ENCODE measurements around the gene DDX52. TPM values are rescaled to one million over a fixed set of nuclear protein-coding genes. Genes with fewer than 3 reads are reported as not detected.
A peak's percentile ranks its signal among the peaks of the same experiment; 100 is the strongest.
"Not testable (repeated sequence)": the region's sequence is repeated elsewhere in the genome, so short reads cannot be mapped to it uniquely, and the experiment has no call there.

DDX52 gene
- total RNA-seq, 1 donor from 2014 or later: 48.7 TPM

DNA sequence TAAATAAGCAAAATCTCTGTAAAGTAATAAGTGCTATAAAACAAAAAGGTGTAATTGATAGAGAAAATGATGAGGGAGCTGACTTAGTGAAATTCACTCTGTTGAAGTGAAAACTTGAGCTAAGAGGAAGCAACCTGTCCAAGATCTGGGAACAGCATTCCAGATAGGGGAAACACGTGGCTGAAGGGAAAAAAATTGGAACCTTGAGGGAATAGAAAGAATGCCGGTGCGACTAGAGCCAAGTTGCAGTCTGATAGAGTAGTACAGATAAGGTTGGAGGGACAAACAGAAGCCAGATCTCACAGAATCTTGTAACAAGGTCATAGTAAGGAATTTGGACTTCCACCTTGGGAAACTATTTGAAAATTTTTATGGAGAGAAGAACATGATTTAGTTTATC is 623 bp upstream of the DDX52 start:
- no peak overlapping the region for H3K27ac Mint-ChIP-seq
- intact Hi-C loops (cut with micrococcal nuclease): loop anchor here (1.0 to 5.0 kb wide), 4 partner anchors 36 to 172 kb away; no protein-coding TSS in a partner anchor
- no peaks in the 10 kb centered on the region for H3K9me3 Mint-ChIP-seq
- peaks cover 41% of the 10 kb centered on the region for H3K27me3 Mint-ChIP-seq (ENCODE audit: insufficient read depth)
- H3K36me3 Mint-ChIP-seq (ENCODE audit: low read depth): peaks cover 22% of the 10 kb centered on the region
- H3K4me1 Mint-ChIP-seq (ENCODE audit: low read depth): peaks cover 39% of the 10 kb centered on the region
- H3K4me3 Mint-ChIP-seq: peak overlapping the region; percentile 96
- DNase-seq (ENCODE audit: low spot score): no peak

DNA sequence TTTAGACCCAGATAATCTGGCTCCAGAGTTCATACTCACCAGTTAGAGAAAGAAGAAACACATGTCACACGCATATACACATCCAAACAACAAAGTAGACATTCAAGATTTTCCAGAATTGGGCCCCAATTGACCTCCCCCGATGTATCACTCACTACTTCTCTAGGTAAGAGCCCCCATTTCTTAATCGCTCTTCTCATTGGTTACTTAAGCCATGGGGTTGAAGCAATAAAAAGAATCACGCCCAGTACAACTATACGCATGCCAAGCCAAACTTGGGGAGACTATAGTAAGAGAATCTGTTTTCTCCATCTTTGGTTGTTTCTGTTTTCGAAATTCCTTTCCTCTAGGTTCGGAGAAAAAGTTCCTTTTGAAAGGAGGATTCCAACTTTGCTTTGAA is 565 bp downstream of the DDX52 start:
- intact Hi-C loops (cut with micrococcal nuclease): loop anchor here (1.0 to 5.0 kb wide), 4 partner anchors 34 to 174 kb away; no protein-coding TSS in a partner anchor
- Mint-ChIP-seq H3K9me3 (no peaks in the 10 kb centered on the region), H3K4me1 (ENCODE audit: low read depth) (peaks cover 31% of the 10 kb centered on the region), H3K27ac (peak overlapping the region; percentile 81), H3K4me3 (peak overlapping the region; percentile 96), H3K27me3 (ENCODE audit: insufficient read depth) (peaks cover 31% of the 10 kb centered on the region), H3K36me3 (ENCODE audit: low read depth) (peaks cover 31% of the 10 kb centered on the region)
- no peak for DNase-seq (ENCODE audit: low spot score)

DNA sequence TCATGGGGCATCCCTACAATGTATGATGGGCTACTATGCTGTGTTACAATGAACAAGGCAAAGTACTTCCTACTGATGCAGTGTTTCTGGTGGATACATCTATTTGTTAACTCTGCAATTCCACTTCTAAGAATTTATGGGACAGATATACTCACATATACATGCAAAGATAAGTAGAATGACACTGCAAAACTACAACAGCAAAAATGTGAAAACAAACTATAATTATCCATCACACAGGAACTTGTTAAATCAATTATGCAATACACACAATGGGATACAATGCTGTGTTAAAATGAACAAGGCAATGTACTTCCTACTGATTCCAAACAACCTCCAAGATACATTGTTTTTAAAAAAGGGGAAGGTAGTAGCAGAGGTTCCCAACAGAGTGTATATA is 3.2 kb downstream of the DDX52 start:
- Mint-ChIP-seq H3K27ac (no peak overlapping the region), H3K9me3 (no peaks in the 10 kb centered on the region), H3K4me1 (ENCODE audit: low read depth) (peaks cover 31% of the 10 kb centered on the region), H3K27me3 (ENCODE audit: insufficient read depth) (peaks cover 11% of the 10 kb centered on the region), H3K36me3 (ENCODE audit: low read depth) (peaks cover 47% of the 10 kb centered on the region), H3K4me3 (peak overlapping the region; percentile 25)
- intact Hi-C loops (cut with micrococcal nuclease): loop anchor here (5.0 kb wide), 1 partner anchor 132 kb away; no protein-coding TSS in a partner anchor
- no peak for DNase-seq (ENCODE audit: low spot score)

DNA sequence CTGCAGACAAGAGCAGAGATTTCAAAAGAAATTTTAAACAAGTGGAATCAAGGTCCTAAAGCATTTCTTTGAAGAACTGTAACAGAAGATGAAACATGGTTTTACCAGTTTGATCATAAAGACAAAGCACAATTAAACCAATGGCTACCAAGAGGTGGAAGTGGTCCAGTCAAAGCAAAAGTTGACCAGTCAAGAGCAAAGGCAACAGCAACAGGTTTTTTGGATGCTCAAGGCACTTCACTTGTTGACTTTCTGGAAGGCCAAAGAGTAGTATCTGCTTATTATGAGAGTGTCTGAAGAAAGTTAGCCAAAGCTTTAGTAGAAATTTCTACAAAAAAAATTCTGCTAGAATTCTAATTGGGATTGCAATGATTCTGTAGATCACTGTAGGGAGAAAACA is 5.3 kb downstream of the DDX52 start:
- H3K27me3 Mint-ChIP-seq (ENCODE audit: insufficient read depth): no peaks in the 10 kb centered on the region
- H3K27ac Mint-ChIP-seq: no peak overlapping the region
- intact Hi-C loops (cut with micrococcal nuclease): no loop called here
- peaks cover 51% of the 10 kb centered on the region for H3K36me3 Mint-ChIP-seq (ENCODE audit: low read depth)
- no peak for DNase-seq (ENCODE audit: low spot score)
- H3K9me3 Mint-ChIP-seq: no peaks in the 10 kb centered on the region
- H3K4me1 Mint-ChIP-seq (ENCODE audit: low read depth): peaks cover 20% of the 10 kb centered on the region
- H3K4me3 Mint-ChIP-seq: no peak overlapping the region

- H3K27ac Mint-ChIP-seq; intact Hi-C loops (cut with micrococcal nuclease); H3K4me3 Mint-ChIP-seq; DNase-seq (ENCODE audit: low spot score); H3K4me1 Mint-ChIP-seq (ENCODE audit: low read depth); H3K27me3 Mint-ChIP-seq (ENCODE audit: insufficient read depth); H3K9me3 Mint-ChIP-seq: not testable (repeated sequence)
- peaks cover 35% of the 10 kb centered on the region for H3K36me3 Mint-ChIP-seq (ENCODE audit: low read depth)
These were observed 26.8 kb downstream of the DDX52 start for GRCh38 chr17:37616430-37616829.

- DNase-seq (ENCODE audit: low spot score): no peak
- H3K9me3 Mint-ChIP-seq: no peaks in the 10 kb centered on the region
- no peaks in the 10 kb centered on the region for H3K27me3 Mint-ChIP-seq (ENCODE audit: insufficient read depth)
- intact Hi-C loops (cut with micrococcal nuclease): no loop called here
- peaks cover 3% of the 10 kb centered on the region for H3K4me1 Mint-ChIP-seq (ENCODE audit: low read depth)
- no peak overlapping the region for H3K4me3 Mint-ChIP-seq
- H3K36me3 Mint-ChIP-seq (ENCODE audit: low read depth): peaks cover 25% of the 10 kb centered on the region
- H3K27ac Mint-ChIP-seq: no peak overlapping the region
These were observed 28.4 kb downstream of the DDX52 start for GRCh38 chr17:37614823-37615222.

DNA sequence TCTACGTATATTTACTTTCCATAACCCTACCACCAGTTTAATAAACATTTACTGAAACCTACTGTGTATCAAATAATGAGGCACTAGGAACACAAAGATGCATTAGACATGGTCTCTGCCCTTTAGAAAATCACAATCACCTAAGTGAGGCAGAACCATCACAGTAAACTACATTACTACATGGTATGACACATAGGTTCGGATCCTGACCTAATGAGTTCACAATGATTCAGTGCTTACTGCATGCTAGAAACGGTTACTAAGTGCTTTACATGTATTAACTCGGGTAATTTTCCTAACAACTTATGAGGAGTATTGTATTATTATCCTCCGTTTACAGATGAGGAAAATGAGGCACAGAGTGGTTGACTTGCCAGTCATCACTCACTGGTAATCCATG is 28.9 kb downstream of the DDX52 start:
- Mint-ChIP-seq H3K27me3 (ENCODE audit: insufficient read depth) (no peaks in the 10 kb centered on the region), H3K9me3 (no peaks in the 10 kb centered on the region), H3K27ac (no peak overlapping the region), H3K4me3 (no peak overlapping the region), H3K4me1 (ENCODE audit: low read depth) (peaks cover 7% of the 10 kb centered on the region), H3K36me3 (ENCODE audit: low read depth) (peaks cover 24% of the 10 kb centered on the region)
- DNase-seq (ENCODE audit: low spot score): no peak
- intact Hi-C loops (cut with micrococcal nuclease): no loop called here

GRCh38 chr17:37610971-37611370 is 32.3 kb downstream of the DDX52 start:
- Mint-ChIP-seq H3K9me3 (no peaks in the 10 kb centered on the region), H3K36me3 (ENCODE audit: low read depth) (peaks cover 22% of the 10 kb centered on the region), H3K4me3 (peak overlapping the region; percentile 1), H3K27ac (no peak overlapping the region), H3K27me3 (ENCODE audit: insufficient read depth) (no peaks in the 10 kb centered on the region), H3K4me1 (ENCODE audit: low read depth) (peaks cover 20% of the 10 kb centered on the region)
- no peak for DNase-seq (ENCODE audit: low spot score)
- intact Hi-C loops (cut with micrococcal nuclease): no loop called here

GRCh38 chr17:37610041-37610420 is 33.2 kb downstream of the DDX52 start:
- intact Hi-C loops (cut with micrococcal nuclease); H3K27me3 Mint-ChIP-seq (ENCODE audit: insufficient read depth); H3K9me3 Mint-ChIP-seq; H3K27ac Mint-ChIP-seq; DNase-seq (ENCODE audit: low spot score): not testable (repeated sequence)
- Mint-ChIP-seq H3K4me3 (peak overlapping the region; percentile 74), H3K36me3 (ENCODE audit: low read depth) (peaks cover 23% of the 10 kb centered on the region), H3K4me1 (ENCODE audit: low read depth) (peaks cover 29% of the 10 kb centered on the region)

DNA sequence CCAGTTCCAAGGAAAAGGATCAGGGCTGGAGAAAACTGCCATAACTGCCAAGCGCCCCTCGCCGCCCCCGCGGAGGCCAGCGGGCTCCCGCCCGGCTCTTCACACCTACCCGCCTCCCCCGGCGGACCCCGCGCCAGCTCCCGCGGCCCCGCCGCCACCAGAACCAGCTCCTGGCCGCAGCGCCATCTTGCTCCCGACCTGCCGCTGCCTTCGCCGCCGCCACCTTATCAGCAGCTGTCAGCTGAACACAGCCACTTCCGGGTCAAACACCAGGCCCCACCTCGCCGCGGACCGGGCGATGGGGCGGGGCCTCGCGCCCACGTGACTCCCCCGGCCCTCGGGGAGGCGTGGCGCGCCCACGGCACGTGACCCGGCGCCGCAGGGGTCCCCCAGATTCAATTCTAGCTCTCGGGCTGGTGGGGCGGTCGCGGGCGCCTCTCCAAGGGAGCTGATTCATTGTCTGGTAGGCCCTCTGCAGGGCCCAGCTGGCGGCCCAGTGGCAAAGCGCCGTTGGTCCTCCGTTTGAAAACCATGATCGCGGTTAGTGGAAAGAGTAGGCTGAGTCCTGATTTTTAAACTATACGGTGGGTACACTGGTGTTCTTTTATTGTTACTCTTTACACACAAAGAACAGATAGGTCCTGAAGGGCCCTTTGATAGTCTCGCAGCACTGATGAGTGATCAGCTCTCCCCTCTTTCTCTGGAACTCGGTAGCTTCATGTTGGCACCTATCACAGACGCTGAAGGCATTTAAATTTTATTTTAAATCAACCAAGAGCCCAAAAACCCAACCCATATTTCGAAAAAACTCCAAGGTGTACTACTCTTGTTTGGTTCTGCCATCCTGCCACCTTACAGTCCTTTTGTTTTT is 33.8 kb downstream of the DDX52 start, which contains the start of gene SYNRG:
Gene SYNRG (minus strand): TSS at position 249 of the 871 bp plus-strand sequence. CDS start 63 bp downstream, at position 186.
- intact Hi-C loops (cut with micrococcal nuclease): loop anchor here (2.0 to 10.0 kb wide), 8 partner anchors 121 to 1093 kb away; partner anchors contain the start of genes AATF, ACACA, DUSP14 and MRM1
- Mint-ChIP-seq H3K9me3 (no peaks in the 10 kb centered on the region), H3K27ac (peak within 1 kb of the TSS; percentile 88), H3K4me1 (ENCODE audit: low read depth) (peaks cover 35% of the 10 kb centered on the region), H3K4me3 (peak within 1 kb of the TSS; percentile 74), H3K36me3 (ENCODE audit: low read depth) (peaks cover 20% of the 10 kb centered on the region), H3K27me3 (ENCODE audit: insufficient read depth) (no peaks in the 10 kb centered on the region)
- DNase-seq (ENCODE audit: low spot score): peak; percentile 92

- DNase-seq (ENCODE audit: low spot score): no peak
- peak overlapping the region; percentile 74 for H3K4me3 Mint-ChIP-seq
- peak overlapping the region; percentile 76 for H3K27ac Mint-ChIP-seq
- H3K36me3 Mint-ChIP-seq (ENCODE audit: low read depth): peaks cover 16% of the 10 kb centered on the region
- H3K9me3 Mint-ChIP-seq: no peaks in the 10 kb centered on the region
- peaks cover 41% of the 10 kb centered on the region for H3K4me1 Mint-ChIP-seq (ENCODE audit: low read depth)
- H3K27me3 Mint-ChIP-seq (ENCODE audit: insufficient read depth): no peaks in the 10 kb centered on the region
- intact Hi-C loops (cut with micrococcal nuclease): loop anchor here (1.0 to 10.0 kb wide), 9 partner anchors 35 to 1094 kb away; partner anchors contain the start of genes AATF, ACACA, DDX52 and DUSP14
These were observed 34.7 kb downstream of the DDX52 start for GRCh38 chr17:37608351-37609169.

- Mint-ChIP-seq H3K4me1 (ENCODE audit: low read depth) (peaks cover 49% of the 10 kb centered on the region), H3K4me3 (peak overlapping the region; percentile 74), H3K9me3 (no peaks in the 10 kb centered on the region), H3K27me3 (ENCODE audit: insufficient read depth) (no peaks in the 10 kb centered on the region), H3K27ac (peak overlapping the region; percentile 76), H3K36me3 (ENCODE audit: low read depth) (peaks cover 14% of the 10 kb centered on the region)
- intact Hi-C loops (cut with micrococcal nuclease): loop anchor here (1.0 to 10.0 kb wide), 10 partner anchors 15 to 1095 kb away; partner anchors contain the start of genes AATF, ACACA, DDX52 and DUSP14
- DNase-seq (ENCODE audit: low spot score): peak; percentile 5
These were observed 35.5 kb downstream of the DDX52 start for GRCh38 chr17:37607637-37608331.

Data from activated T-helper 1 cell treated with anti-CD3 and anti-CD28 coated beads, Interleukin-12 subunit alpha, Interleukin-12 subunit beta, Interleukin-2, Interleukin-4 antibody, amounts not matched to agents 30 ng/mL and 10 ng/mL and 1 ng/mL, durations not matched to agents 14 hours and 24 hours and 36 hours (primary cell).